Karpas-422 (cell line): ENCODE results near the gene GNG7. TPM values are rescaled to one million over a fixed set of nuclear protein-coding genes. Genes with fewer than 3 reads are reported as not detected.
"Not testable (repeated sequence)": the region's sequence is repeated elsewhere in the genome, so short reads cannot be mapped to it uniquely, and the experiment has no call there.

Source experiments
- DNase-seq: peaks from one replicate; pipeline ENCODE4 v3.0.0-alpha.2; 2015
- H2AFZ ChIP-seq: fragments of 200-600 bp; sonication (generic); 2 replicates; pipeline ENCODE4 v1.6.1; 2014; ENCODE audit warnings: antibody characterized with exemption, low read length, mixed read lengths
- H3K27ac ChIP-seq: fragments of 200-600 bp; sonication (generic); 2 replicates; pipeline ENCODE4 v1.5.1; 2014; ENCODE audit warnings: mild to moderate bottlenecking, low read length, moderate library complexity
- H3K27me3 ChIP-seq: fragments of 200-600 bp; sonication (generic); 2 replicates; pipeline ENCODE4 v1.6.1; 2014; ENCODE audit warnings: low read length, mixed read lengths
- H3K36me3 ChIP-seq: fragments of 200-600 bp; sonication (generic); 2 replicates; pipeline ENCODE4 v1.6.1; 2014; ENCODE audit warnings: low read length, mixed read lengths; ENCODE audit not compliant: insufficient read depth
- H3K4me1 ChIP-seq: fragments of 200-600 bp; sonication (generic); 2 replicates; pipeline ENCODE4 v1.6.1; 2014; ENCODE audit warnings: mild to moderate bottlenecking, low read length, mixed read lengths
- H3K4me2 ChIP-seq: fragments of 200-600 bp; sonication (generic); 2 replicates; pipeline ENCODE4 v1.6.1; 2014; ENCODE audit warnings: low read length, low read depth, mild to moderate bottlenecking; ENCODE audit not compliant: poor library complexity, severe bottlenecking
- H3K4me3 ChIP-seq: fragments of 200-600 bp; sonication (generic); 2 replicates; pipeline ENCODE4 v1.5.1; 2014; ENCODE audit warnings: mild to moderate bottlenecking, antibody characterized with exemption, low read length, mixed read lengths
- H3K79me2 ChIP-seq: fragments of 200-600 bp; sonication (generic); 2 replicates; pipeline ENCODE4 v1.6.1; 2014; ENCODE audit warnings: mild to moderate bottlenecking, low read length, mixed read lengths
- H3K9ac ChIP-seq: fragments of 200-600 bp; sonication (generic); 2 replicates; pipeline ENCODE4 v1.6.0; 2014; ENCODE audit warnings: low read length
- H3K9me2 ChIP-seq: fragments of 200-600 bp; sonication (generic), shearing (Covaris generic); replicated peaks from 2 replicates; pipeline ENCODE4 v1.6.0; 2014; ENCODE audit warnings: mild to moderate bottlenecking, low read length, moderate library complexity; ENCODE audit not compliant: insufficient read depth
- H3K9me3 ChIP-seq: fragments of 300-700, 200-600 bp; sonication (generic); 2 replicates; pipeline ENCODE4 v1.6.1; 2014; ENCODE audit warnings: low read length, mixed read lengths
- H4K20me1 ChIP-seq: fragments of 200-600 bp; sonication (generic); 2 replicates; pipeline ENCODE4 v1.6.1; 2014; ENCODE audit warnings: mild to moderate bottlenecking, antibody characterized with exemption, low read length, low read depth; ENCODE audit not compliant: insufficient read depth
- total RNA-seq: library from RNA; depleted of rRNA; stranded (reverse); fragments of >200 nt; shearing (Covaris generic); gene quantifications from 2 replicates; pipeline ENCODE4 v1.2.3, GENCODE V29; 2014; ENCODE audit warnings: low replicate concordance

GNG7 gene
- total RNA-seq, 1 experiment from 2014 or later, result 0.19 TPM

DNA sequence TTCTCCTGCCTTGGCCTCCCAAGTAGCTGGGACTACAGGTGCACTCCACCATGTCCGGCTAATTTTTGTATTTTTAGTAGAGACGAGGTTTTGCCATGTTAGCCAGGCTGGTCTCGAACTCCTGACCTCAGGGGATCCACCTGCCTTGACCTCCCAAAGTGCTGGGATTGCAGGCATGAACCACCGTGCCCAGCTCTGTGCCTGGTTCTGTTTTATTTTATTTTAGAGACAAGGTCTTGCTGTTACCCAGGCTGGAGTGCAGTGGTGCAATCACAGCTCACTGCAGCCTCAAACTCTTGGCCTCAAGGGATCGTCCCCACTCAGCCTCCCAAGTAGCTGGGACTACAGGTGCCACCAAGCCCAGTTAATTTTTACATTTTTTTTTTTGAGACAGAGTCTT lies 122.1 kb downstream of the GNG7 start:
- H3K4me1 ChIP-seq, H3K9me3 ChIP-seq, H2AFZ ChIP-seq, H3K36me3 ChIP-seq, H3K4me3 ChIP-seq, H3K27ac ChIP-seq, H3K79me2 ChIP-seq, H3K4me2 ChIP-seq, H3K27me3 ChIP-seq, H3K9ac ChIP-seq, H3K9me2 ChIP-seq, H4K20me1 ChIP-seq, DNase-seq: not testable (repeated sequence)

DNA sequence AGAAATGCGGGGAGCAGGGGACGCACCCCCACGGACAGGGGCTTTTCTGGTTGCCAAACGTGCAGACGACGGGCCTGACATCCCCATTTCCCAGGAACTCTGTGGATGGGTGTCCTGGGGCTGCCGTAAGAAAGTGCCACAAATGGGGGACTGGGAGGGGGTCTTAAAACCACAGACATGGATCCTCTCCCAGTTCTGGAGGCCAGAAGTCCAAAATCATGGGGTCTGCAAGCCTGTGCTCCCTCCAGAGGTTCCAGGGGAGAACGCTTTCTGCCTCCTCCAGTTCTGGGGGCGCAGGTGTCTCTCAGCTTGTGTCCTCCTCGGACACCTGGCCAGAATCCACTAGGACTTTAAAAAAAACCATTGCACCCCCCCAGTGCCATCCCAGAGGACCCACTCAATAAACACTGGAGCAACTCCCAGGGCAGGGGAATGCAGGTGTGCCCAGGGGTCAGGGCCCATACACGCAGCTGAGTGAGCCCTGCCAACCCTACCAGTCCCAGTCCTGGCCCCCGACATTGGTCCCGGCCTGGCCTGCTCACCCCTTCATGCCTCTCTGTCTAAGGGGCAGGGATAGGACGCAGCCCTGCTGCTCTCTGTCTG lies 122.7 kb downstream of the GNG7 start:
- H3K36me3 ChIP-seq, result no peaks in the 10 kb centered on the region
- no peaks in the 10 kb centered on the region for H3K9me2 ChIP-seq
- H4K20me1 ChIP-seq, result no peaks in the 10 kb centered on the region
- H3K4me1 ChIP-seq, result no peaks in the 10 kb centered on the region
- DNase-seq, result no peak
- no peak overlapping the region for H3K4me3 ChIP-seq
- no peak overlapping the region for H3K27ac ChIP-seq
- H3K9me3 ChIP-seq, result no peaks in the 10 kb centered on the region
- no peak overlapping the region for H3K4me2 ChIP-seq
- H3K79me2 ChIP-seq, result no peaks in the 10 kb centered on the region
- H2AFZ ChIP-seq, result no peak overlapping the region
- H3K27me3 ChIP-seq, result no peaks in the 10 kb centered on the region
- no peak overlapping the region for H3K9ac ChIP-seq

DNA sequence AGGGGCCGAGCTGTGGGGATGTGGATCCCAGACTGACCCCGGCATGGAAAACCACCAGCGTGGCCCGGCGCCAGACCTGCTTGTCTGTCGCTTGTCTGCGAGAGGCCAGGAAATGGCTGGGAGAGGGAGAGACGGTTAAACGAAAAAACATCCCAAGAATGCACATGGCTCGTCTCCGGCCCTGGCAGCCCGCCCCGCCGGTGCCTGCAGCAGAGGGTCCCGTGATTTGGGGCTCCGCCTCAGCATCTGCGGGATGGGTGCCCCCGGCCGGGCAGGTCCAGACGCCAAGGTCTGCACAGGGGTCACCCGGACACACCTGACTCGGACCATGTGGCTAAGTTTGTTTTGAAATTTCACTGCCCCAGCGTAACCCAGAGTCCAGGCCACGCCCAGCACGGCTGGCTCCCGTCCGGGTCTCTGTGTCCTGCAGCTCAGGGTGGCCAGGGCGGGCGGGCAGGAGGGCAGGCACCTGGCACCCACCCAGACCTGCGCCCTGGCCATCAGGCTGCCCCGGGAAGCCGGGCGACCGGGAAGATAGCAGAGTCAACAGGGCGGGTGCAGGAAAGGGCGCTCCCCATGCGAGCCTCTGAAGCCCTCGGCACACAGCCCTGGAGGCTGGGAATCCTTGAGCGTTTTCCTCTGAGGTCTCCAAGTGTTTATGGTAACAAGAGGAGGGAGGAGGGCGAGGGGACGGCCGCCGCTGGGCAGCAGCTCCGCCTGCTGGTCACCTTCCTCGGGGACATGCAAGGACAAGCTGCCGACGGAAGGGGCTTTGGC lies 123.4 kb downstream of the GNG7 start:
- Histone ChIP-seq H4K20me1 (no peaks in the 10 kb centered on the region), H2AFZ (no peak overlapping the region), H3K27me3 (no peaks in the 10 kb centered on the region), H3K4me2 (no peak overlapping the region), H3K4me3 (no peak overlapping the region), H3K36me3 (no peaks in the 10 kb centered on the region), H3K4me1 (no peaks in the 10 kb centered on the region), H3K9me2 (no peaks in the 10 kb centered on the region), H3K9ac (no peak overlapping the region), H3K79me2 (no peaks in the 10 kb centered on the region), H3K9me3 (no peaks in the 10 kb centered on the region), H3K27ac (no peak overlapping the region)
- DNase-seq, result peak; percentile 61

DNA sequence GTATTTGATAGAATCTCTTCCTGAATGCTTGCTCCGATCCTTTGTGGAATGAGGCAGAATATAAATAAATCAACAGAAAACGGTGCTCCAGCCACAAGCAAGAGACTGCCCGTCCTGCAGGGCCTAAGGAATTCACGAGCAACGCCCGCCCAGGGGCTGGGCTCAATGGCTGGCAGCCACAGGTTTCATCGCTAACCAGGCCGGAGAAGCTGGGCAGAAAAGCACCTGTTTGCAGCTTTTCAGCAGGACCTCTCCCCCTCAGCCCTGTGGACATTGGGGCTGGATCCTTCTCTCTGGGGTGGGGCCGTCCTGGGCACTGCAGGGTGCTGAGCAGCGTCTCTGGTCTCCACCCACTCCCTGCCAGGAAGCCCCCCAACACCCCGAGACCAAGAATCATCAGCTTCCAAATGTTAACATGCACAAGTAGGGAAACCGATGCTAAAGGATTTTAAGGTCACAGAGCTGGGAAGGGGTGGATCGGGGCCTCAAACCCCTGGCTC lies 124.1 kb downstream of the GNG7 start:
- H3K36me3 ChIP-seq, result no peaks in the 10 kb centered on the region
- no peaks in the 10 kb centered on the region for H3K9me2 ChIP-seq
- H3K27me3 ChIP-seq, result no peaks in the 10 kb centered on the region
- no peaks in the 10 kb centered on the region for H3K9me3 ChIP-seq
- no peak overlapping the region for H3K9ac ChIP-seq
- no peak overlapping the region for H3K27ac ChIP-seq
- no peak for DNase-seq
- H4K20me1 ChIP-seq, result no peaks in the 10 kb centered on the region
- H3K79me2 ChIP-seq, result no peaks in the 10 kb centered on the region
- H3K4me1 ChIP-seq, result no peaks in the 10 kb centered on the region
- no peak overlapping the region for H3K4me3 ChIP-seq
- no peak overlapping the region for H3K4me2 ChIP-seq
- H2AFZ ChIP-seq, result no peak overlapping the region

DNA sequence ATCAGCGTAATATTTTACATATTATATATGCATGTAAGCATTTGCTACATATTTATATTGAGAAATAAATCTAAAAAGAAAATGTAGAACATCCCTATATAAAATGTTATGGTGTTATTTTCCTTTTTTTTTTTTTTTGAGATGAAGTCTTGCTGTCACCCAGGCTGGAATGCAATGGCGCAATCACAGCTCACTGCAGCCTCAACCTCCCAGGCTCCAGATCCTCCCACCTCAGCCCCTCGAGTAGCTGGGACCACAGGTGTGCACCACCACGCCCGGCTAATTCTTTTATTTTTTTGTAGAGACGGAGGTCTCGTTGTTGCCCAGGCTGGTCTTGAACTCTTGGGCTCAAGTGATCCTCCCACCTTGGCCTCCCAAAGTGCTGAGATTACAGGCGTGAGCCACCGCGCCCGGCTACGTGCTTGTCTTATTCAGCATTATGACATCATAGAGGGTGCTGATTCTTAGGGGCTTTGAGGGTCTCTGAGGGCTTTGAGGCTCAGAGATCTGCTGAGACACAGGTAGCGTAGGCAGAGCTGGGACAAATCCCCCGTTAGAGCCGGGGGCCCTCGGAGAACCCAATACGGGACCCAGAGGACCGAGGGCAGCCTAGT lies 124.7 kb downstream of the GNG7 start:
- Histone ChIP-seq H3K9ac (no peak overlapping the region), H2AFZ (no peak overlapping the region), H3K4me3 (no peak overlapping the region), H3K4me1 (no peaks in the 10 kb centered on the region), H3K79me2 (no peaks in the 10 kb centered on the region), H3K27ac (no peak overlapping the region), H3K36me3 (no peaks in the 10 kb centered on the region), H3K9me3 (no peaks in the 10 kb centered on the region), H3K27me3 (no peaks in the 10 kb centered on the region), H4K20me1 (no peaks in the 10 kb centered on the region), H3K9me2 (no peaks in the 10 kb centered on the region), H3K4me2 (no peak overlapping the region)
- DNase-seq, result no peak

DNA sequence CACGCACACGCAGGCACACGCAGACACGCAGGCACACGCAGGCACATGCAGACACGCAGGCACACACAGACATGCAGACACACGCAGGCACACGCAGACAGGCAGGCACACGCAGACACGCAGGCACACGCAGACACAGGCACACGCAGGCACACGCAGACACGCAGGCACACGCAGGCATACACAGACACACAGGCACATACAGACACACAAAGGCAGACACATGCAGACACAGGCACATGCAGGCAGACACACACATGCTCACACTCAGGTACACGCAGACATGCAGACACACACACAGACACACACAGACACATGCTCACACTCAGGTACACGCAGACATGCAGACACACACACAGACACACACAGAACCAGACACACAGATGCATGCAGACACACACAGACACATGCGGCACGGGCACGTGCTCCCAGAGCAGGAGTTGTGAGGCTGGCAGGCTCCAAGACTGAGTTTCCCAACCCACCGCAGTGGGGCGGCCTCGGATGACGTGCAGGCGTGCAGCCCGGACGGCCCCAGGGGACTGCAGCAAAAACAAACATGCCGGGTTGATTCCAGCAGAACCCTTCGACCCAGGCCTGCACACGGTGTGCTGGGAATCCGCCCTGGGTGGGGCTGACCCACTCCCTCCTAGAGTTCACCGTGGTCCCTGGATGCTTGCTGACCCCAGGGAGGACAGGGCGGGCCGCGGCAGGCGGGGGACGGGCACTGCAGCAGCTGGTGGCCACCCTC lies 126.6 kb downstream of the GNG7 start:
- H3K4me1 ChIP-seq, result no peaks in the 10 kb centered on the region
- no peak for DNase-seq
- H2AFZ ChIP-seq, result no peak overlapping the region
- no peaks in the 10 kb centered on the region for H4K20me1 ChIP-seq
- no peak overlapping the region for H3K4me2 ChIP-seq
- H3K9me2 ChIP-seq, result no peaks in the 10 kb centered on the region
- H3K79me2 ChIP-seq, result no peaks in the 10 kb centered on the region
- H3K36me3 ChIP-seq, result no peaks in the 10 kb centered on the region
- no peaks in the 10 kb centered on the region for H3K27me3 ChIP-seq
- no peaks in the 10 kb centered on the region for H3K9me3 ChIP-seq
- no peak overlapping the region for H3K27ac ChIP-seq
- no peak overlapping the region for H3K9ac ChIP-seq
- H3K4me3 ChIP-seq, result no peak overlapping the region

DNA sequence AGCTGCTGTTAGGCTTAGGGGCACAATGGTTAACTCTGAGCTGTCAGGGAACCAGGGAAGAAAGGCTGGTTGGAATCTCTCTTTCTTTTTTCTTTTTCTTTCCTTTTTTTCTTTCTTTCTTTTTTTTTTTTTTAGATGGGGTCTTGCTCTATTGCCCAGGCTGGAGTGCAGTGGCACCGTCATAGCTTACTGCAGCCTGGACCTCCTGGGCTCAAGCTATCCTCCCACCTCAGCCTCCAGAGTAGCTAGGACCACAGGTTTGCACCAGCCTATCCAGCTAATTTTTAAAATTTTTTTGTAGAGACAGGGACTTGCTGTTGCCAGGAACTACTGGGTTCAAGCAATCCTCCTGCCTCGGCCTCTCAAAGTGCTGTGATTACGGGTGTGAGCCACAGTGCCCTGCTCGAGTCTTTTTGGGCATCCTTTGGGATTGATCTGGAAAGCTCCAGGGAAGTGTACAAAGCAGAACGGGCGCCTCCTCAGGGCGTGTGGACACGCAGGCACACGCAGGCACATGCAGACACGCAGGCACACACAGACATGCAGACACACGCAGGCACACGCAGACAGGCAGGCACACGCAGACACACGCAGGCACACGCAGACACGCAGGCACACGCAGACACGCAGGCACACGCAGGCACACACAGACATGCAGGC lies 127.4 kb downstream of the GNG7 start:
- Histone ChIP-seq H3K9me2 (no peaks in the 10 kb centered on the region), H3K27me3 (no peaks in the 10 kb centered on the region), H3K9ac (no peak overlapping the region), H3K36me3 (no peaks in the 10 kb centered on the region), H3K4me1 (no peaks in the 10 kb centered on the region), H3K4me2 (no peak overlapping the region), H3K27ac (no peak overlapping the region), H3K79me2 (no peaks in the 10 kb centered on the region), H3K9me3 (no peaks in the 10 kb centered on the region), H3K4me3 (no peak overlapping the region), H4K20me1 (no peaks in the 10 kb centered on the region), H2AFZ (no peak overlapping the region)
- no peak for DNase-seq
